Activated CD8-positive, alpha-beta memory T cell treated with anti-CD3 and anti-CD28 coated beads for 48 hours (primary cell): ENCODE measurements around the gene KLF11.
A peak's percentile ranks its signal among the peaks of the same experiment; 100 is the strongest.

ENCODE experiments used
- DNase-seq, 3 experiments: peaks; one replicate each; pipeline ENCODE4 v3.0.0-alpha.2; 2020; ENCODE audit warnings: low read depth in 2 of 3, low spot score in 2 of 3

Gene KLF11

GRCh38 chr2:10062931-10063365, 19.6 kb downstream of the KLF11 start:
- DNase-seq: no peak

GRCh38 chr2:10063566-10063965, 20.2 kb downstream of the KLF11 start:
- DNase-seq: no peak

- no peak for DNase-seq
Measured at GRCh38 chr2:10064932-10065772, 21.8 kb downstream of the KLF11 start.

- DNase-seq: no peak
Measured at GRCh38 chr2:10065773-10066055, 22.4 kb downstream of the KLF11 start.

GRCh38 chr2:10067330-10067729, 24.0 kb downstream of the KLF11 start:
- no peak for DNase-seq

- no peak for DNase-seq
Measured at GRCh38 chr2:10067881-10068280, 24.5 kb downstream of the KLF11 start.

GRCh38 chr2:10071176-10071575, 27.8 kb downstream of the KLF11 start:
- DNase-seq: no peak

GRCh38 chr2:10071595-10071994, 28.2 kb downstream of the KLF11 start:
- DNase-seq: no peak

GRCh38 chr2:10072656-10073480, 29.5 kb downstream of the KLF11 start:
- DNase-seq: peak; percentile 37 to 64 (median 40)

- DNase-seq: no peak
Measured at GRCh38 chr2:10073706-10074105, 30.4 kb downstream of the KLF11 start.

- no peak for DNase-seq
Measured at GRCh38 chr2:10075101-10075500, 31.8 kb downstream of the KLF11 start.

GRCh38 chr2:10075571-10076209, 32.3 kb downstream of the KLF11 start:
- DNase-seq: no peak

- no peak for DNase-seq
Measured at GRCh38 chr2:10076511-10076910, 33.2 kb downstream of the KLF11 start.

- DNase-seq: no peak
Measured at GRCh38 chr2:10076988-10077527, 33.7 kb downstream of the KLF11 start.

GRCh38 chr2:10078001-10078400, 34.7 kb downstream of the KLF11 start:
- DNase-seq: no peak

GRCh38 chr2:10078704-10079265, 35.4 kb downstream of the KLF11 start:
- no peak for DNase-seq

GRCh38 chr2:10079266-10079869, 36.0 kb downstream of the KLF11 start:
- DNase-seq: no peak

- no peak for DNase-seq
Measured at GRCh38 chr2:10079870-10080535, 36.7 kb downstream of the KLF11 start, which contains the start of gene CYS1. Gene CYS1, minus strand, starts transcription at chr2:10080411. Its CDS starts 188 bp downstream, at chr2:10080223.

- DNase-seq: no peak
Measured at GRCh38 chr2:10080536-10081304, 37.4 kb downstream of the KLF11 start.
